HepG2 (cell line): ENCODE data around the gene COG4. TPM values are rescaled to one million over a fixed set of nuclear protein-coding genes. Genes with fewer than 3 reads are reported as not detected.
A peak's percentile ranks its signal among the peaks of the same experiment; 100 is the strongest.

ENCODE experiments used
- ATF5 ChIP-seq: sonication (generic); formaldehyde crosslinking; IDR thresholded peaks from 2 replicates; pipeline ENCODE4 v1.4.0; 2020; ENCODE audit warnings: mild to moderate bottlenecking, low read depth, missing genetic modification reagents
- EED ChIP-seq: sonication (generic); formaldehyde crosslinking; IDR thresholded peaks from 2 replicates; pipeline ENCODE4 v1.5.0; 2020; ENCODE audit warnings: mild to moderate bottlenecking, missing genetic modification reagents
- FOXK2 ChIP-seq: fragments of 450-650 bp; IDR thresholded peaks from 2 replicates; pipeline ENCODE4 v1.6.1; 2016
- HDAC6 ChIP-seq: fragments of 200-600 bp; sonication (generic); IDR thresholded peaks from 2 replicates; pipeline ENCODE4 v1.7.0; 2017; ENCODE audit warnings: mild to moderate bottlenecking, antibody characterized with exemption, low read length, low read depth
- HNRNPK ChIP-seq: fragments of 200-400 bp; formaldehyde crosslinking; IDR thresholded peaks from 2 replicates; pipeline ENCODE4 v1.6.1; 2018; ENCODE audit warnings: low read length, low read depth, moderate library complexity, mild to moderate bottlenecking; ENCODE audit not compliant: poor library complexity, severe bottlenecking
- HNRNPL ChIP-seq: fragments of 200-400 bp; formaldehyde crosslinking; IDR thresholded peaks from 2 replicates; pipeline ENCODE4 v1.6.1; 2017; ENCODE audit warnings: mild to moderate bottlenecking, low read depth, low read length
- LBX2 ChIP-seq: sonication (generic); formaldehyde crosslinking; IDR thresholded peaks from 2 replicates; pipeline ENCODE4 v1.5.0; 2020; ENCODE audit warnings: missing genetic modification reagents, mild to moderate bottlenecking, borderline replicate concordance
- MAFK ChIP-seq, 2 experiments: IDR thresholded peaks in 1 of 2; conservative IDR thresholded peaks in 1 of 2; 2 replicates each; pipeline ENCODE4 v1.6.1; 2011; ENCODE audit warnings: improper control_type of control experiment in 2 of 2, low read length in 2 of 2
- MED1 ChIP-seq: sonication (generic); formaldehyde crosslinking; IDR thresholded peaks from 2 replicates; pipeline ENCODE4 v1.4.0; 2020; ENCODE audit warnings: missing genetic modification reagents
- NFE2L2 ChIP-seq: fragments of 150-350 bp; IDR thresholded peaks from 2 replicates; pipeline ENCODE4 v1.6.1; 2014; ENCODE audit warnings: low read length
- SMARCE1 ChIP-seq: fragments of 450-650 bp; IDR thresholded peaks from 2 replicates; pipeline ENCODE4 v1.6.1; 2017; ENCODE audit warnings: borderline replicate concordance
- SOX13 ChIP-seq, 3 experiments: fragments of 450-650 bp in 1 of 3; sonication (generic) in 1 of 3; formaldehyde crosslinking in 1 of 3; IDR thresholded peaks in 2 of 3; conservative IDR thresholded peaks in 1 of 3; 2 replicates each; pipeline versions ENCODE4 v1.5.0 to v1.6.1; 2016 to 2020; ENCODE audit warnings: antibody characterized with exemption in 1 of 3, mild to moderate bottlenecking in 1 of 3, missing compliant biosample characterization in 1 of 3, missing genetic modification reagents in 1 of 3, moderate library complexity in 1 of 3
- SP1 ChIP-seq, 2 experiments: fragments of 450-650 bp in 1 of 2; sonication (generic) in 1 of 2; formaldehyde crosslinking in 1 of 2; IDR thresholded peaks; 2 replicates each; pipeline versions ENCODE4 v1.4.0 to v1.6.1; 2016 to 2020; ENCODE audit warnings: missing genetic modification reagents in 1 of 2
- SP2 ChIP-seq: sonication (generic); formaldehyde crosslinking; IDR thresholded peaks from 2 replicates; pipeline ENCODE4 v1.5.1; 2020; ENCODE audit warnings: mild to moderate bottlenecking, missing genetic modification reagents
- TEAD3 ChIP-seq: optimal IDR thresholded peaks from 2 replicates; pipeline ENCODE3; 2016; ENCODE audit warnings: borderline replicate concordance
- XRCC5 ChIP-seq: fragments of 200-400 bp; formaldehyde crosslinking; optimal IDR thresholded peaks from 2 replicates; pipeline ENCODE3; 2017; ENCODE audit warnings: mild to moderate bottlenecking, low read length
- ZFP36L2 ChIP-seq: sonication (generic); formaldehyde crosslinking; IDR thresholded peaks from 2 replicates; pipeline ENCODE4 v1.4.0; 2020; ENCODE audit warnings: missing genetic modification reagents
- ZNF30 ChIP-seq: sonication (generic); formaldehyde crosslinking; IDR thresholded peaks from 2 replicates; pipeline ENCODE4 v1.5.0; 2020; ENCODE audit warnings: mild to moderate bottlenecking, missing genetic modification reagents
- ZNF329 ChIP-seq: sonication (generic); formaldehyde crosslinking; IDR thresholded peaks from 2 replicates; pipeline ENCODE4 v1.9.0; 2021; ENCODE audit warnings: low read depth, mild to moderate bottlenecking, missing genetic modification reagents
- ZNF503 ChIP-seq: sonication (generic); formaldehyde crosslinking; IDR thresholded peaks from 2 replicates; pipeline ENCODE4 v1.4.0; 2020; ENCODE audit warnings: missing genetic modification reagents
- ZNF564 ChIP-seq: sonication (generic); formaldehyde crosslinking; IDR thresholded peaks from 2 replicates; pipeline ENCODE4 v1.8.1; 2023; ENCODE audit warnings: mild to moderate bottlenecking, missing genetic modification reagents
- polyA plus RNA-seq, 8 experiments: library from polyadenylated mRNA; depleted of rRNA in 3 of 8; stranded (reverse) in 7 of 8; unstranded in 1 of 8; fragments of >200 nt; fragmentation: Illumina TruSeq in 4 of 8; extraction: Trizol in 4 of 8; gene quantifications; 2 replicates each; pipeline versions ENCODE4 v1.2.1 to v1.2.3, GENCODE V29; 2011 to 2016; ENCODE audit warnings: low read depth in 4 of 8, missing spikeins in 1 of 8, mixed read lengths in 1 of 8; ENCODE audit not compliant: insufficient read depth in 1 of 8
- total RNA-seq, 5 experiments: library from RNA; depleted of rRNA; stranded (reverse); fragments of >200 nt; fragmentation: Illumina TruSeq; extraction: Trizol; gene quantifications; 2 replicates each; pipeline ENCODE4 v1.2.3, GENCODE V29; 2016; ENCODE audit warnings: low read depth in 1 of 5
- TF ChIP-seq, protein P1 (sequence below): sonication (generic); formaldehyde crosslinking; IDR thresholded peaks from 2 replicates; pipeline ENCODE4; 2020; ENCODE audit warnings: missing genetic modification reagents, mild to moderate bottlenecking, borderline replicate concordance

COG4 gene
- total and polyA plus RNA-seq, 2 of the 13 experiments (the other 11 are each of a cell fraction or from before 2014, with no cell fraction given): 51.1 to 73.8 TPM

- TF ChIP-seq HNRNPK (peak; percentile 84), SOX13 (IDR thresholded peaks at IDR 0.05) (no peak), SOX13 (CRISPR knock-in tag; conservative IDR thresholded peaks at IDR 0.05 in 1 of 2, IDR thresholded peaks at IDR 0.05 in 1 of 2) (peak in 1 of 2 experiments; percentile 36; a peak in 1 of 4 replicates), SP2 (no peak; the same call in none of the 2 replicates), ZNF329 (CRISPR knock-in tag) (no peak), EED (CRISPR knock-in tag) (no peak), ZNF30 (CRISPR knock-in tag) (0 out of 2 replicates have a peak, but pooled peaks have one; percentile 56), MAFK (conservative IDR thresholded peaks at IDR 0.05 in 1 of 2, IDR thresholded peaks at IDR 0.05 in 1 of 2; ENCODE audit: low read length in 2 of 2) (no peak), SP1 (IDR thresholded peaks at IDR 0.05) (no peak), SP1 (CRISPR knock-in tag; IDR thresholded peaks at IDR 0.05) (peak; percentile 76), HDAC6 (no peak), ZNF503 (CRISPR knock-in tag) (no peak), SMARCE1 (no peak), TEAD3 (CRISPR knock-in tag) (peak; percentile 74), LBX2 (CRISPR knock-in tag) (no peak), ZNF564 (CRISPR knock-in tag) (0 out of 2 replicates have a peak, but pooled peaks have one; percentile 23), NFE2L2 (no peak), XRCC5 (peak; percentile 79), MED1 (CRISPR knock-in tag) (no peak; the same call in 1 of the 2 replicates), FOXK2 (no peak), ZFP36L2 (no peak), ATF5 (CRISPR knock-in tag) (peak; percentile 37; the same call in 1 of the 2 replicates), HNRNPL (0 out of 2 replicates have a peak, but pooled peaks have one; percentile 43)
- TF ChIP-seq, protein P1, sequence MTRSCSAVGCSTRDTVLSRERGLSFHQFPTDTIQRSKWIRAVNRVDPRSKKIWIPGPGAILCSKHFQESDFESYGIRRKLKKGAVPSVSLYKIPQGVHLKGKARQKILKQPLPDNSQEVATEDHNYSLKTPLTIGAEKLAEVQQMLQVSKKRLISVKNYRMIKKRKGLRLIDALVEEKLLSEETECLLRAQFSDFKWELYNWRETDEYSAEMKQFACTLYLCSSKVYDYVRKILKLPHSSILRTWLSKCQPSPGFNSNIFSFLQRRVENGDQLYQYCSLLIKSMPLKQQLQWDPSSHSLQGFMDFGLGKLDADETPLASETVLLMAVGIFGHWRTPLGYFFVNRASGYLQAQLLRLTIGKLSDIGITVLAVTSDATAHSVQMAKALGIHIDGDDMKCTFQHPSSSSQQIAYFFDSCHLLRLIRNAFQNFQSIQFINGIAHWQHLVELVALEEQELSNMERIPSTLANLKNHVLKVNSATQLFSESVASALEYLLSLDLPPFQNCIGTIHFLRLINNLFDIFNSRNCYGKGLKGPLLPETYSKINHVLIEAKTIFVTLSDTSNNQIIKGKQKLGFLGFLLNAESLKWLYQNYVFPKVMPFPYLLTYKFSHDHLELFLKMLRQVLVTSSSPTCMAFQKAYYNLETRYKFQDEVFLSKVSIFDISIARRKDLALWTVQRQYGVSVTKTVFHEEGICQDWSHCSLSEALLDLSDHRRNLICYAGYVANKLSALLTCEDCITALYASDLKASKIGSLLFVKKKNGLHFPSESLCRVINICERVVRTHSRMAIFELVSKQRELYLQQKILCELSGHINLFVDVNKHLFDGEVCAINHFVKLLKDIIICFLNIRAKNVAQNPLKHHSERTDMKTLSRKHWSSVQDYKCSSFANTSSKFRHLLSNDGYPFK (CRISPR knock-in tag): peak; percentile 38; the same call in 1 of the 2 replicates
Observed at GRCh38 chr16:70438969-70439862, 84.1 kb downstream of the COG4 start, which contains the start of gene ST3GAL2 (continued).
